Measurements from ENCODE around the gene LTBP3. TPM values are rescaled to one million over a fixed set of nuclear protein-coding genes. Genes with fewer than 3 reads are reported as not detected.
A peak's percentile ranks its signal among the peaks of the same experiment; 100 is the strongest.

The LTBP3 gene
- total RNA-seq, 1 experiment from 2014 or later, result 10.6 TPM

GRCh38 chr11:65571940-65572339, 13.8 kb upstream of the LTBP3 start:
- no peak overlapping the region for H4K8ac ChIP-seq (replicated peaks; ENCODE audit: insufficient read length, low read depth, low read length)
- H3K36me3 Mint-ChIP-seq (ENCODE audit: insufficient read depth in 1 of 3, low read depth in 3 of 3), result peaks cover 6 to 14% (median 9%) of the 10 kb centered on the region in 3 experiments; a peak in 6 of 7 replicates
- no peaks in the 10 kb centered on the region; a peak in 1 of 5 replicates for H3K9me3 Mint-ChIP-seq
- WGBS (ENCODE audit: extremely low coverage, insufficient read length, low lambda C conversion rate), result no CpG with 5 or more reads among the region's 11 CpGs
- H3T11ph ChIP-seq (ENCODE audit: low read length), result no peak overlapping the region
- H3K9ac ChIP-seq (ENCODE audit: extremely low read depth, insufficient read length, low read length), result no peak overlapping the region
- peaks cover 21% of the 10 kb centered on the region for H3K27me3 Mint-ChIP-seq (ENCODE audit: low read depth)
- no peak overlapping the region for H3K4ac ChIP-seq (ENCODE audit: low read depth, low read length)
- H4K91ac ChIP-seq (ENCODE audit: insufficient read length, low read depth, low read length), result no peak overlapping the region
- no peaks in the 10 kb centered on the region for H3K9me3 ChIP-seq (ENCODE audit: control insufficient read depth, low read depth, low read length)
- H2BK15ac ChIP-seq (ENCODE audit: low read depth, low read length), result no peak overlapping the region
- H3K27me3 ChIP-seq (ENCODE audit: insufficient read depth, low read length), result peaks cover 8% of the 10 kb centered on the region; the same call in 1 of the 2 replicates
- no peak overlapping the region for H4K5ac ChIP-seq (ENCODE audit: insufficient read length, low read depth, low read length)
- H2AFZ ChIP-seq (ENCODE audit: low read length), result no peak overlapping the region
- no peak overlapping the region for H2BK12ac ChIP-seq (ENCODE audit: insufficient read length, low read depth, low read length)
- H2AK5ac ChIP-seq (ENCODE audit: insufficient read length, low read length), result no peak overlapping the region
- H2BK20ac ChIP-seq (ENCODE audit: low read depth, low read length, poor library complexity, severe bottlenecking), result no peak overlapping the region
- no peak overlapping the region for H3K18ac ChIP-seq (ENCODE audit: insufficient read length, low read depth, low read length)
- peak overlapping the region; percentile 44 for H3K4me2 ChIP-seq (ENCODE audit: insufficient read depth, insufficient read length, low read length)
- H2BK5ac ChIP-seq (ENCODE audit: insufficient read length, low read length), result no peak overlapping the region
- H3K14ac ChIP-seq (ENCODE audit: insufficient read depth, low read length), result no peak overlapping the region
- H3K56ac ChIP-seq (ENCODE audit: insufficient read length, low read depth, low read length), result no peak overlapping the region
- peaks cover 25% of the 10 kb centered on the region for H3K23me2 ChIP-seq (ENCODE audit: insufficient read length, low read depth, low read length, poor library complexity, severe bottlenecking)
- H3K27ac ChIP-seq (ENCODE audit: insufficient read length, low read depth, low read length), result no peak overlapping the region
- H4K20me1 ChIP-seq (ENCODE audit: control insufficient read depth, insufficient read depth, insufficient read length), result no peaks in the 10 kb centered on the region
- TF ChIP-seq CTCF (conservative IDR thresholded peaks at IDR 0.05), result peak; percentile 61
- no peak overlapping the region for H2BK120ac ChIP-seq (ENCODE audit: low read depth, low read length, poor library complexity, severe bottlenecking)
- peaks cover 4% of the 10 kb centered on the region for H3K79me1 ChIP-seq (ENCODE audit: insufficient read depth, low read depth, low read length, poor library complexity, severe bottlenecking)
- H3K4me1 Mint-ChIP-seq, result peaks cover 38 to 54% of the 10 kb centered on the region in 2 experiments
- no peak overlapping the region for H3K23ac ChIP-seq (ENCODE audit: insufficient read length, low read depth, low read length)
- H3K27ac Mint-ChIP-seq, result peak overlapping the region in 2 of 3 experiments; percentile 70 to 85; a peak in 3 of 7 replicates
- DNase-seq, result peak; percentile 82
- H3K79me2 ChIP-seq (ENCODE audit: insufficient read depth, low read length), result no peaks in the 10 kb centered on the region; the same call in 1 of the 2 replicates
- no peaks in the 10 kb centered on the region; the same call in 1 of the 2 replicates for H3K4me1 ChIP-seq (ENCODE audit: insufficient read depth, low read length)
- peak overlapping the region; percentile 99 for H3K4me3 Mint-ChIP-seq

All from H9 (cell line).